Endothelial cell (in vitro differentiated cells): ENCODE results near the gene TUBGCP3. TPM values are rescaled to one million over a fixed set of nuclear protein-coding genes. Genes with fewer than 3 reads are reported as not detected.

Source experiments
- DNase-seq: peaks from one replicate; pipeline ENCODE4 v3.0.0; 2021; ENCODE audit warnings: low spot score
- H3K27ac Mint-ChIP-seq: one replicate; pipeline ENCODE4 v1.8.0; 2021; ENCODE audit warnings: mixed read lengths, inconsistent platforms; ENCODE audit not compliant: unreplicated experiment
- H3K27me3 Mint-ChIP-seq: one replicate; pipeline ENCODE4 v1.8.0; 2021; ENCODE audit warnings: mild to moderate bottlenecking, moderate library complexity, mixed read lengths, inconsistent platforms; ENCODE audit not compliant: unreplicated experiment
- H3K36me3 Mint-ChIP-seq: one replicate; pipeline ENCODE4 v1.8.0; 2021; ENCODE audit warnings: mild to moderate bottlenecking, low read depth, mixed read lengths, inconsistent platforms; ENCODE audit not compliant: unreplicated experiment
- H3K4me1 Mint-ChIP-seq: one replicate; pipeline ENCODE4 v1.8.0; 2021; ENCODE audit warnings: mild to moderate bottlenecking, mixed read lengths, inconsistent platforms; ENCODE audit not compliant: unreplicated experiment
- H3K4me3 Mint-ChIP-seq: one replicate; pipeline ENCODE4 v1.8.0; 2021; ENCODE audit warnings: mild to moderate bottlenecking, mixed read lengths, inconsistent platforms; ENCODE audit not compliant: unreplicated experiment
- H3K9me3 Mint-ChIP-seq: one replicate; pipeline ENCODE4 v1.8.0; 2021; ENCODE audit warnings: mixed read lengths, inconsistent platforms; ENCODE audit not compliant: unreplicated experiment
- CTCF ChIP-seq: fragments of 200-600 bp; sonication (generic); IDR thresholded peaks from one replicate; pipeline ENCODE4 v1.5.0; 2021; ENCODE audit warnings: antibody characterized with exemption; ENCODE audit not compliant: unreplicated experiment
- total RNA-seq: library from RNA; stranded (reverse); fragmentation: NEBNext Ultra II Directional; extraction: Animal tissue kit (Norgen Biotek cat#: 25700); gene quantifications from one replicate; pipeline ENCODE4 v1.2.1, GENCODE V29; 2021; ENCODE audit not compliant: unreplicated experiment

TUBGCP3 gene
- total RNA-seq, 1 donor from 2014 or later, result 26.8 TPM

GRCh38 chr13:112626124-112626523 is 38.2 kb upstream of the TUBGCP3 start:
- Mint-ChIP-seq H3K27ac (no peak overlapping the region), H3K4me3 (no peak overlapping the region), H3K36me3 (no peaks in the 10 kb centered on the region), H3K9me3 (no peaks in the 10 kb centered on the region), H3K27me3 (peaks cover 7% of the 10 kb centered on the region), H3K4me1 (no peaks in the 10 kb centered on the region)
- TF ChIP-seq CTCF, result no peak
- no peak for DNase-seq

GRCh38 chr13:112625698-112626097 is 37.7 kb upstream of the TUBGCP3 start:
- H3K27ac Mint-ChIP-seq, result no peak overlapping the region
- H3K9me3 Mint-ChIP-seq, result no peaks in the 10 kb centered on the region
- H3K27me3 Mint-ChIP-seq, result peaks cover 7% of the 10 kb centered on the region
- no peak overlapping the region for H3K4me3 Mint-ChIP-seq
- H3K36me3 Mint-ChIP-seq, result no peaks in the 10 kb centered on the region
- H3K4me1 Mint-ChIP-seq, result no peaks in the 10 kb centered on the region
- TF ChIP-seq CTCF, result no peak
- no peak for DNase-seq

GRCh38 chr13:112624602-112625430 is 36.9 kb upstream of the TUBGCP3 start:
- H3K27ac Mint-ChIP-seq, result no peak overlapping the region
- peaks cover 2% of the 10 kb centered on the region for H3K4me1 Mint-ChIP-seq
- no peak overlapping the region for H3K4me3 Mint-ChIP-seq
- peaks cover 7% of the 10 kb centered on the region for H3K27me3 Mint-ChIP-seq
- no peaks in the 10 kb centered on the region for H3K9me3 Mint-ChIP-seq
- no peak for DNase-seq
- H3K36me3 Mint-ChIP-seq, result no peaks in the 10 kb centered on the region
- TF ChIP-seq CTCF, result no peak

- H3K36me3 Mint-ChIP-seq, result no peaks in the 10 kb centered on the region
- no peak for TF ChIP-seq CTCF
- no peak overlapping the region for H3K4me3 Mint-ChIP-seq
- peaks cover 2% of the 10 kb centered on the region for H3K4me1 Mint-ChIP-seq
- peaks cover 10% of the 10 kb centered on the region for H3K27me3 Mint-ChIP-seq
- no peak for DNase-seq
- H3K9me3 Mint-ChIP-seq, result no peaks in the 10 kb centered on the region
- H3K27ac Mint-ChIP-seq, result no peak overlapping the region
Measured at GRCh38 chr13:112624040-112624439, 36.1 kb upstream of the TUBGCP3 start.

GRCh38 chr13:112623051-112623711 is 35.2 kb upstream of the TUBGCP3 start:
- H3K27me3 Mint-ChIP-seq, result peaks cover 10% of the 10 kb centered on the region

More at GRCh38 chr13:112623051-112623711, 35.2 kb upstream of the TUBGCP3 start:
- no peak overlapping the region for H3K27ac Mint-ChIP-seq
- H3K36me3 Mint-ChIP-seq, result no peaks in the 10 kb centered on the region
- DNase-seq, result no peak
- H3K4me1 Mint-ChIP-seq, result peaks cover 2% of the 10 kb centered on the region
- no peaks in the 10 kb centered on the region for H3K9me3 Mint-ChIP-seq
- no peak for TF ChIP-seq CTCF
- H3K4me3 Mint-ChIP-seq, result no peak overlapping the region
